ENCODE results near the gene SNCAIP.
"Not testable (repeated sequence)": the region's sequence is repeated elsewhere in the genome, so short reads cannot be mapped to it uniquely, and the experiment has no call there.

The SNCAIP gene

GRCh38 chr5:122362361-122362760, 50.3 kb downstream of the SNCAIP start:
- no peak for ATAC-seq

- ATAC-seq = no peak
Observed at GRCh38 chr5:122363623-122364022, 51.6 kb downstream of the SNCAIP start.

GRCh38 chr5:122366501-122366900, 54.5 kb downstream of the SNCAIP start:
- no peak for ATAC-seq

- no peak for ATAC-seq
Observed at GRCh38 chr5:122367456-122367855, 55.4 kb downstream of the SNCAIP start.

- no peak for ATAC-seq
Observed at GRCh38 chr5:122368510-122369251, 56.6 kb downstream of the SNCAIP start.

GRCh38 chr5:122369253-122369815, 57.3 kb downstream of the SNCAIP start:
- ATAC-seq = no peak

GRCh38 chr5:122371511-122372151, 59.6 kb downstream of the SNCAIP start:
- no peak for ATAC-seq

GRCh38 chr5:122374110-122374509, 62.1 kb downstream of the SNCAIP start:
- ATAC-seq = no peak

GRCh38 chr5:122375801-122376200, 63.8 kb downstream of the SNCAIP start:
- no peak for ATAC-seq

- ATAC-seq = no peak
Observed at GRCh38 chr5:122376250-122376649, 64.2 kb downstream of the SNCAIP start.

GRCh38 chr5:122377026-122377425, 65.0 kb downstream of the SNCAIP start:
- no peak for ATAC-seq

- not testable (repeated sequence) for ATAC-seq
Observed at GRCh38 chr5:122382938-122383337, 70.9 kb downstream of the SNCAIP start.

GRCh38 chr5:122384739-122385235, 72.8 kb downstream of the SNCAIP start:
- no peak for ATAC-seq

GRCh38 chr5:122385286-122385685, 73.2 kb downstream of the SNCAIP start:
- ATAC-seq = no peak

GRCh38 chr5:122385808-122386207, 73.8 kb downstream of the SNCAIP start:
- no peak for ATAC-seq

- ATAC-seq = no peak
Observed at GRCh38 chr5:122390154-122390553, 78.1 kb downstream of the SNCAIP start.

- no peak for ATAC-seq
Observed at GRCh38 chr5:122390694-122391093, 78.7 kb downstream of the SNCAIP start.

- no peak for ATAC-seq
Observed at GRCh38 chr5:122391621-122392020, 79.6 kb downstream of the SNCAIP start.

- ATAC-seq = no peak
Observed at GRCh38 chr5:122392224-122392623, 80.2 kb downstream of the SNCAIP start.

- ATAC-seq = no peak
Observed at GRCh38 chr5:122392824-122393223, 80.8 kb downstream of the SNCAIP start.

- ATAC-seq = no peak
Observed at GRCh38 chr5:122394284-122394930, 82.4 kb downstream of the SNCAIP start.

- no peak for ATAC-seq
Observed at GRCh38 chr5:122398016-122398415, 86.0 kb downstream of the SNCAIP start.

- no peak for ATAC-seq
Observed at GRCh38 chr5:122400341-122400740, 88.3 kb downstream of the SNCAIP start.
